Coronary artery (tissue), 2 donors: ENCODE data around the gene GDPD5.

ENCODE experiments used
- DNase-seq: peaks from one replicate; pipeline ENCODE4 v3.0.0-alpha.2; 2017; ENCODE audit warnings: low spot score
- H3K27ac ChIP-seq, 2 donors: fragments of 200-600 bp; sonication (generic); one replicate each; pipeline ENCODE4 v1.5.1; 2016 to 2019
- H3K4me3 ChIP-seq: fragments of 200-600 bp; sonication (generic); 2 replicates; pipeline ENCODE4 v1.5.1; 2016; ENCODE audit warnings: mild to moderate bottlenecking, moderate library complexity
- TF ChIP-seq, protein P1 (sequence below): fragments of 200-600 bp; sonication (generic); IDR thresholded peaks from one replicate; pipeline ENCODE4 v1.5.1; 2019; ENCODE audit warnings: antibody characterized with exemption

Gene GDPD5

DNA sequence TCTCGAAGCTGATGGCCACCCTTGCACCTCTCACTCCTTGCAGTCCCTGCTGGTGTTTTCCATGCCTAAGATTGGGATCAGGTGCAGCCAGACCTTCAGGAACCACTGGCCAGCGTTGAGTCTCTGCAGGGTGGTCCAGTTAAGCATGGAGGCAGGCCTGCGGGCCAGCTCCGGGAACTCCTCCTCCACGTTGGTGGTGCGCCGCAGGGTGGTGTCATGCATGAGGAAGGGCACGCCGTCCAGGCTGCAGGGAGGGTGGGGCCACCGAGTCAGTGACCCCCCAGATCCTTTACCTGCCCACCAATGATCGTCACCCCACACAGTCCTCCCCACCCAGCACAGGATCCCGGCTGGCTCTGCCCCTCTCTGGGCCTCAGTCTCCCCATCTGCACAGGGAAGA, 82.7 kb downstream of the GDPD5 start:
- H3K27ac ChIP-seq, result no peak overlapping the region
- DNase-seq, result no peak
- TF ChIP-seq, protein P1, sequence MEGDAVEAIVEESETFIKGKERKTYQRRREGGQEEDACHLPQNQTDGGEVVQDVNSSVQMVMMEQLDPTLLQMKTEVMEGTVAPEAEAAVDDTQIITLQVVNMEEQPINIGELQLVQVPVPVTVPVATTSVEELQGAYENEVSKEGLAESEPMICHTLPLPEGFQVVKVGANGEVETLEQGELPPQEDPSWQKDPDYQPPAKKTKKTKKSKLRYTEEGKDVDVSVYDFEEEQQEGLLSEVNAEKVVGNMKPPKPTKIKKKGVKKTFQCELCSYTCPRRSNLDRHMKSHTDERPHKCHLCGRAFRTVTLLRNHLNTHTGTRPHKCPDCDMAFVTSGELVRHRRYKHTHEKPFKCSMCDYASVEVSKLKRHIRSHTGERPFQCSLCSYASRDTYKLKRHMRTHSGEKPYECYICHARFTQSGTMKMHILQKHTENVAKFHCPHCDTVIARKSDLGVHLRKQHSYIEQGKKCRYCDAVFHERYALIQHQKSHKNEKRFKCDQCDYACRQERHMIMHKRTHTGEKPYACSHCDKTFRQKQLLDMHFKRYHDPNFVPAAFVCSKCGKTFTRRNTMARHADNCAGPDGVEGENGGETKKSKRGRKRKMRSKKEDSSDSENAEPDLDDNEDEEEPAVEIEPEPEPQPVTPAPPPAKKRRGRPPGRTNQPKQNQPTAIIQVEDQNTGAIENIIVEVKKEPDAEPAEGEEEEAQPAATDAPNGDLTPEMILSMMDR, result no peak
- no peak overlapping the region for H3K4me3 ChIP-seq

DNA sequence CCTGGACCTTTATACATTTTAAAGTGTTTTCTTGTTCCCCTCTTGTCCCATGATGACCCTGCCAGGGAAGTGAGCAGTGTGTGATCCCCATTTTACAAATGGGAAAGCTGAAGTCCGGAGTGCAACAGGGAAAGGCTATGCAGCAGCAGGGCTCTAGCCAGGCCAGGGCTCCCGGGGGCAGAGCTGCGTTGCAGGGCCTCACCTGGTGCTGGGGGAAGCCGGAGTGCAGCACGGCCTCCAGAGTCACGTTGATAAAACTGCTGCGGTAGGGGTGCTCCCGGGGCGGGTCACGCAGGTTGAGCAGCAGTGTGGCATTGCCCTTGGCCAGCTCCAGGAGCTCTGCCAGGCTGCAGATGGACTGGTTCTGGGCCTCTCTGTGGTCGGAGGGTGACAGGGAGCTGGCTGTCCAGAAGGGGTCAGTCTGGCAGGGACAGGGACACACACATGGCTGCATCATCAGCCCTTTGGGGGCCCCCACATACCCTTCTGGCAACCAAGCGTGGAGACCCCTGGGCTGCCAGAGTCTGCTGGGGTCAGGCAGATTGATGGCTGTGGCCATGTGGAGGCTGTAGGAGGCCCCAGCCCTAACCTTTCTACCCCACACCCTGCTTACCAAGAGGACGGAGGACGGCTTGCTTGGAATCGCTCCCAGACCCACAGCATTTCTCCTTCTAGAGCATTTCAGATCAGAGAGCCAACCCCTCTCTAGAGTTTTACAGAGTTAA, 83.4 kb downstream of the GDPD5 start:
- no peak for DNase-seq
- TF ChIP-seq, protein P1, result no peak
- H3K27ac ChIP-seq, result no peak overlapping the region
- H3K4me3 ChIP-seq, result no peak overlapping the region

DNA sequence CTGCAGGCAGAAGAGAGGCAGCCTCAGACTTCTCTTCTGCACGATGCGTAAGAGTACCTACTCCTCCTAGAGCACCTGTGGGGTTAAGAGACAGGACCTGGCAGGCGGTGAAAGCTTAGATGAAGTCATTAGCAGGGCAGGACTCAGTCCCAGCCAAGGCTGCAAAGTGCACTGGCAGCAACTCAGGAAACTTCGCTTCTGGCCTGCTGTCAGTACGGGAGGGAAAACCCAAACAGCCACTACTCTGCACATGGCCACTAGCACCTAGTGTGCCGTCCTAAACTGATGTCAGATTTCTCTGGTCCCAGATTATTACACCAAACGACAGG, 84.0 kb downstream of the GDPD5 start:
- DNase-seq, result no peak
- H3K4me3 ChIP-seq, result no peak overlapping the region
- no peak overlapping the region for H3K27ac ChIP-seq
- TF ChIP-seq, protein P1, result no peak

DNA sequence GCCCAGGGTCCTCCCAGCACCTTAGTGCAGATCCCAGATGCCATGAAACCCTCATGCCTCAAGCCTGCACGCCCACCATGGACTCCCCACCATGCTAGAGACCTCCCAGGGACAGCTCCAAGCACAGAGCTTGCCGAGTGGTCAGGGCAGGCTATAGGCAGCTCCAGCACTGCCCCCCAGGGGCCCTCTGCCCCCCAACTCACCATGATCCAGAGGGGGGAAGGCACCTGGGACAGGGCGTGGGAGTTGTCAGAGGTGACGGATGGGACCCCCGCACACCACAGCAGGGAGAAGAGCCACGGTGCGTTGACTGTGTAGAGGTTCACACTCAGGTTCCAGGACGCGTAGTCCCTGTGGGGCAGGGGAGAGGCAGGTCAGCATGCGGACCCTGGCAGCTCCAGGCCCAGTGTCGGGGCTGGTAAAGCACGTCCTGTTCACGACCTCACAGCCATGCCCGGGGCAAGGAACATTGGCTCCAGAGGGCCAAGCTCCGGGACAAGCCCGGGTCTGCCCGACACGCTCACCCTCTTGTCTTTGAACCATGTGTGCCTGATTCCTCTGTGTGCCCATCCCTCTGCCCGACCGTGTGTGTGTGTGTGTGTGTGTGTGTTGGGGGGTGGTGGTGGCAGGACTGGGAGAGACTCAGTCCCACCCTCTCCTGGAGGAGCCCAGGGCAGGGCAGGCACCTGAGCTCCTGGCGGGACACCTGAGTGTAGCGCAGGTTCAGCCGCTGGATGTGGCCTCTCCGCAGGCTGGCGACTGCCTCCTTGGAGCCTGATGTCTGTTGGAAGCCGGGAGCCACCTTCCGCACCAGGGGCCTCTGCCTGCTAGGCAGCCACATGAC, 84.6 kb downstream of the GDPD5 start:
- Histone ChIP-seq H3K27ac (no peak overlapping the region), H3K4me3 (no peak overlapping the region)
- TF ChIP-seq, protein P1, result no peak
- no peak for DNase-seq

DNA sequence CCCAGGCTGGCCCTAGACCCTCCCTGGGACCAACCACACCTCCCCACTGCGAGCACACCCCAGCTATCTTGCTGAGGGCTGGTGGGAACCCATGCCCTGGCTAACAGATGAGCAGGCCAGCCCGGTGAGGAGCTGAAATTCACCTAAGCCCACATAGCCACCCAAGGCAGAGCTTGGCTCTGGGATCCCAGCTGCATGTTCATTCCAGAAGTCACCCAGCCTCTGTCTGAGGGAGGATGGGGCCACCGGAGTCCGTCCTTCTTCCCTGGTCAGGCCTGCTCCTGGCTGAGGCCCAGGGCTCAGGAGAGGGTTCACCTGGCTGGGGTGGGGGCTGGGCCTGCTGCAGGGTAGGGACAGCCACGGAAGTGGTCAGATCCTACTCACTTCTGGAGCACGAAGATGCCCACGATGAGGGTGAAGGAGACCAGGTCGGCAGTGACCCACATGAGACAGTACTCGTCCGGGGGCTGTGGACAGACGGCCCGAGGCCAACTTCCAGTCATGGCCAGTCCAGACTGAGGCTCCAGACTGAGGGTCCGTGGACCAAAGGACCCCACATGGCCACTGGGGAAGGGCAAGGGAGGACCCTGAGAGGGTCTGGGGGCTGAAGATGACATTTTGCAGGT, 86.1 kb downstream of the GDPD5 start:
- DNase-seq, result no peak

DNA sequence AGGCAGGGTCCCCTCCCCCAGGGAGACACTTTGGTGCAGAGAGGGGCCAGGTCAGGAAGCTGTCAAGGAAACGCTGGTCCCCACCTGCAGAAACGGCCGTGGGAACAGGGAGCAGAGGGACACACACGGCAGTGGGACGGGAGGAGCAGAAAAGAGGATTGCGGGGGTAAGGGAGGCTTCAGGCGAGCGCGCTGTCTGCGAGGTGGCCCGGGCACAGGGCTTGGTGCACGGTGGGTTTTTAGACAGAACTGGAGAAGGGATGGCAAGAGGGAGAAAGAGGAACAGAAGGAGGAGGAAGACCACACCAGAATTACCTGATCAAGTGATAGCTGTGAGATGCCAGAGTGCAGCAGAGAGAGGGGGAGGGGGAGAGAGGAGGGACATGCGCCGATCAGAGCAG, 86.7 kb downstream of the GDPD5 start:
- H3K4me3 ChIP-seq, result no peak overlapping the region
- TF ChIP-seq, protein P1, result no peak
- no peak overlapping the region for H3K27ac ChIP-seq
- no peak for DNase-seq

More for the DNA sequence above, 86.1 kb downstream of the GDPD5 start:
- Histone ChIP-seq H3K4me3 (no peak overlapping the region), H3K27ac (no peak overlapping the region)
- TF ChIP-seq, protein P1, result no peak
